Hypothalamus (tissue), 51 donors: Measurements from ENCODE around the gene SNTA1.
"Not testable (repeated sequence)": the region's sequence is repeated elsewhere in the genome, so short reads cannot be mapped to it uniquely, and the experiment has no call there.

Experiments
- DNase-seq, 51 donors: peaks; one replicate each; lab custom pipeline; 2025; lab: John Stamatoyannopoulos, UW

The SNTA1 gene

GRCh38 chr20:33443512-33444239, at the start of gene SNTA1:
SNTA1 (minus strand) TSS chr20:33443763; CDS start chr20:33443620, 143 bp downstream.
- peak in 50 of 51 donors; percentile 34 to 92 (median 78) for DNase-seq

DNA sequence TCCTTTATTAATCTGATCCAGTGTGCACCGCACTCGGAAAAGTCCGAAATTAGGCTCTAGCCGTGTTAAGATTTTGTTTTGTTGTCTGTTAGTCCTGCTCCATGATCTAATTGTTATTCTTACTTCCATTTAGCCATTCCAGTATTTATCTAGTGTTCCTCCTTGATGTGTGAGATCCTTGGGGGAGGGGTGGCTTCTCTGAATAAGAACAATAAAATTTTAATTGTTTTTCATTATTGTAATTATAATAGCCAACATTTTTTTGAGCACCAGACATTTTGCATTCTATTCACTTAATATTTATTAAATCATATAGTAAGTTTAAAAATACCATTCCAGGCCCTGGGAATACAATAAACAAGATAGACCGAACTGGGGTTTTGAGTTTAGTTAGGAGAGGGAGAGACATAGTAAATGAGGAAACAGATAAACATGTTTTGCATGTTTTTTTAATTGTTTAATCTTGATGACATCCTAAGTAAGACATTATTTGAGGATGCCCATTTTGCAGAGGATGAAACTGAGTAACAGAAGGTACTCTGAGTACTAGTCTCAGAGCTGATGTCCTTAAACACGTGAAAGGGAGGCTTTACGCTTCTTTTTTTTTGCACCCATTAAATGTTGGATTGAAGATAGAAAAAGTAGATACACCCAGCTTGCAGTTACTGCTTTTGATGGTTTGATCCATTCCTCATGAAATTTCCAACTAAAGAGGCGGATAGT, 47.5 kb upstream of the SNTA1 start:
- no peak for DNase-seq

DNA sequence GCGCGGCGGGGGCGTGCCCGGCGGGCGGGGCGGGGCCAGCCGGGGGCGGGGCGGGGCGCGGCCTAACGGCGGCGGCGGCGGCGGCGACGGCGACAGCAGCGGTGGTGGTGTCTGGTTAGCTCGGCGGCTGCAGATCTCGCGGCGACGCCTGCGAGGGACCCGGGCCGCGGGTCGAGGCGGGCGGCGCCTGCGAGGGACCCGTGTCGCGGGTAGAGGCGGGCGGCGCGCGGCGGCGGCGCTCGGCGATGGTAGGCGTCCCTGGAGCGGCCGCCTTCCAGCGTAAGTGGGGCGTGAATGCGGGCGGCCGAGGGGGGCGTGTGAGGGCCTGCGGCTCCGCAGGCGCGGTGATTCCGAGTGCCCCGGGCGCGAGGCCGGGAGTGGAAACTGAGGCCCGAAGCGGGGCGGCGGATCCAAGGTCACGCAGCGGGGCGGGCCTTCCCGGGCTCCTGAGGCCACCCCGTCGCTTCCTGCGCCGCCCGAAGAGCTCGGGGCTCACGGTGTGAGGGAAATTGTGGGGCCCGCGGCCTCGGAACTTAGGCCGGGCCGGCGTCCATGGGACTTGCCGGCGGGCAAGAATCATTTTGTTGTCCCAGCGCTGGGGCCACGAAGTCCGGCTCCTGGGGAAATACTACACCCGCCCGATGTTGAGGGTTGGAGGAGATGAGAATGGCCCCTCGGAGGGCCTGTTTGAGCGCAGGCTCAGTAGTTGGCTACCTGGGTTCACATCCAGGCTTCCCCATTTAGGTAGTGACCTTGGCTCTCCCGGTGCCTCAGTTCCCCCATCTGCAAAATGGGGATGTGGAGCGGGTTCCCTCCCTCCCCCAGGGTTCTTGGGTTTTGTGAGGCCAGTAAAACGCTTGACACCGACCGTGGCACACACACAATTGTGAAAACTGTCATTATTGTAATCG, 46.7 kb upstream of the SNTA1 start, which contains the start of gene CBFA2T2:
TSS of gene CBFA2T2 (plus strand) at position 74 of the 911 bp plus-strand sequence. CDS start at position 246, 172 bp downstream.
- DNase-seq, result peak in 34 of 51 donors; percentile 36 to 86 (median 73)

- peak; percentile 80 to 99 (median 98) for DNase-seq
These were observed 46.0 kb upstream of the SNTA1 start for GRCh38 chr20:33489495-33490022.

- peak in 1 of 51 donors; percentile 1 for DNase-seq
These were observed 45.3 kb upstream of the SNTA1 start for GRCh38 chr20:33488661-33489494.

- DNase-seq, result no peak
These were observed 44.6 kb upstream of the SNTA1 start for GRCh38 chr20:33488201-33488600.

DNA sequence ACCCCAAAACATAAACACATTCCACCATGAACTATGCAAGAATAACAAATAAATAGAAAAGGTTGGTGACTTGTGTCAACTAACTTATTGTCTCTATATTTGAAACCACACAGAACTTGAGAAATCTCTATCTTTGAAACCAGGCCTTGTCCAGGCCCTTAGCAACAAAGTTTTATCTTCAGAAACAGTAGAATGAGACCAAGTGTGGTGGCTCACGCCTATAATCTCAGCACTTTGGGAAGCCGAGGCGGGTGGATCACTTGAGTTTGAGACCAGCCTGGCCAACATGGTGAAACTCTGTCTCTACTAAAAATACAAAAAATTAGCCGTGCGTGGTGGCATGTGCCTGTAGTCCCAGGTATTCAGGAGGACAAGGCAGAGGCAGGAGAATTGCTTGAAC, 39.6 kb upstream of the SNTA1 start:
- DNase-seq, result not testable (repeated sequence)

DNA sequence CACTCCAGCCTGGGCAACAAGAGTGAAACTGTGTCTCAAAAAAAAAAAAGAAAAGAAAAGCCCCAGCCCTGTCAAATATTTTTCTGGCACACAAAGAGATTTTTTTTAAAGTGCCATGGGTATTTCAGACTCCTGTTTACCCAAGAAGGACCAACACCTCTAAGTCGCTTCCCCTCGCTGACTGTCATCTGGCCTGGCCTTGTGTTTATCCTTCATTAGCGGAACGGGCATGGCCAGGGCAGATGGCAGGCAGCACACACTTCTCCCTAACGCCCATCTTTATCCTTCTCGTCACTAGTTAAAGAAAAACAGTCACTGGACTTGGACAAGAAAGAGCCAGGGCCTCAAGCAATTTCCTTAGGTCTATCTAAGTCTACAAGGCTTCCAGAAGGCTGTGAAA, 39.0 kb upstream of the SNTA1 start:
- DNase-seq, result no peak

GRCh38 chr20:33481431-33481941, 37.9 kb upstream of the SNTA1 start:
- DNase-seq, result no peak

GRCh38 chr20:33480048-33480447, 36.5 kb upstream of the SNTA1 start:
- DNase-seq, result no peak

DNA sequence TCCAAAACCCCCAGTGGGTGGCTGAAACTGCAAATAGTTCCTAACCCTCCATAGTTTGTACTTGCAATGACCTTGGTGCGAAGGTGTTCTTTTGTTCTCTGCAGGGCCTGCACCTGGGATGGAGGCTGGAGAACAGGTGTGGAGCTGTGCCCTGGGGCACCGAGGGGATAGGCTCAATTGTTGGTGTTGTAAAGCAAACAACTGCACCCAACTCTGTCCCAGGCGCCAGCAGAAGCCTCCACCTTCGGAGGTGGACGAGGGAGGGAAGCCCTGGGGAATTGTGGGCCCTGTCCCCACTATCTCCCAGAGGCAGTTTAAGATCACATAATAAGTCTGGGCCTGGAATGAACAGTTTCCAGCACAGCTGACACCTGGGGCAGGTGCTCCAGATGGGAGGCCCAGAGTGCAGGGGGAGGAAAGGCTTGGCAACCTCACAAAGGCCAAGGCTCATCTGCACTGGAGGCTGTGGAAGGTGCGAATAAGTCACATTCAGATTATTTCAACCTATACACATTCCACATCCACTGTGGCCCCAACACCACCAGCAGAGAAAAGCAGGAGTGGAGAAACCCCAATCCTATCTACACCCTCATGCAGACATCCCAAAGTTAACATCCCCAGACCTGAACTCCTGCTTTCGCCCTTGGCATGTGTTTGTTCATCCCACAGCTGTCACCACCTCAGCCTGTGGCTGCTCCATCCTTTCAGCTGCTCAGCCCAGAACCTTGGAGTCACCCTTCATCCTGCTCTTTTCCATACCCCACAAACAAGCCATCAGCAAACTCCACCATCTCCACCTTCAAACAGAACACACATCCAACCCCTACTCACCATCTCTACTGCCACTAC, 34.0 kb upstream of the SNTA1 start:
- no peak for DNase-seq

- peak in 14 of 51 donors; percentile 5 to 47 (median 12) for DNase-seq
These were observed 32.0 kb upstream of the SNTA1 start for GRCh38 chr20:33475381-33476152.

DNA sequence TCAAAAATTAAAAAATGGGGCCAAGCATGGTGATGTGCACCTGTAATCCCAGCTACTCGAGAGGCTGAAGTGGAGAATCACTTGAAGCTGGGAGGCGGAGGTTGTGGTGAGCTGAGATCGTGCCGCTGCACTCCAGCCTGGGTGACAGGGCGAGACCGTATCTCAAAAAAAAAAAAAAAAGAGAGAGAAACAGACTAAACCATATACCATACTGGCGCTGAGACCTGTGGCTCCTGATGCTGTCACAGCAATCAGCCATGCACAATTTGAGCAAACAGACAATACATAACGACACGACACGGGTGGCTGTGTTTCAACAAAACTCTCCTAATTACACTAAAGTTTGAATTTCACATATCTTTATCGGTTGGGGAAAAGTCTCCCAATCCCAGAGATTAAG, 31.4 kb upstream of the SNTA1 start:
- no peak for DNase-seq

DNA sequence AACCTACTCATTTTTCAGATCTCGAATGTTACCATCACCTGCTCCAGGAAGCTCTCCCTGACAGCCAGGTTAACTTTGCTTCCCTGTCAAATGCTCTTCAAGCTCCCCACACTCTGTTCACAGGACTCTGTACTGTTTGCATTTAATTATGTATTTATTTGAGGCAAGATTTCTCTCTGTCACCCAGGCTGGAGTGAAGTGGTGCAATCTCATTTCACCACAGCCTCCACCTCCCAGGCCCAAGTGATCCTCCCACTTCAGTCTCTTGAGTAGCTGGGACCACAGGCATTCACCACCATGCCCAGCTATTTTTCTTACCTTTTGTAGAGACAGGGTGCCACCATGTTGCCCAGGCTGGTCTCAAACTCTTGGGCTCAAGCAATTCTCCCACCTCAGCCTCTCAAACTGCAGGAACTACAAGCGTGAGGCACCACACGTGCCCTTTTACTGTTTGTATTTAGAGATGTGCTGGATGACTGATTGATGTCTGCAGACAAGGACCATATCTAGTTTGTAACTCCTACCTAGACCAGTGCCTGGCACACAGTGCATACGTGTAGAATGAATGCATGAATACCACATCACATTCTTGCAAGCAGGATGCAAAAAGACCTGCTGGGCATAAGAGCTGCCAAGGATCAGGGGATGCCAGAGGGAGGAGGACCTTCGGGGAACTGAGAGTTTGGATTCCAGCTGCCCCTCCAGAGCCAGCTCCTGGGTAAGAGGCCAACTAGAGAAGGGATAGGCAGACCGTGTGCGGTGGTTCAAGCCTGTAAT, 30.7 kb upstream of the SNTA1 start:
- no peak for DNase-seq

GRCh38 chr20:33472868-33473435, 29.4 kb upstream of the SNTA1 start:
- DNase-seq, result no peak

DNA sequence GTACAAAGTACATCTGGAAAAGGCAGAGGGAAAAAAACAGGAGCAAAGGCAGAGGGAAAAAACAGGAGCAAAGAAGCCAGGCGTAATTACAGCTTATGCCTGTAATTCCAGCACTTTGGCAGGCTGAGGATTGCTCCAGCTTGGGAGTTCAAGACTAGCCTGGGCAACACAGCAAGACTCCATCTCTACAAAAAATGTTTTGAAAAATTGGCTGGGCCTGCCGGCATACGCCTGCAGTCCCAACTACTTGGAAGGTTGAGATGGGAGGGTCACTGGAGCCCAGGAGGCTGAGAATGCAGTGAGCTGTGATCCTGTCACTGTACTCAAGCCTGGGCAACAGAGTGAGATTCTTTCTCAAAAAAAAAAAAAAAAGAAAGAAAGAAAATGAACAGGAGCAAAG, 27.3 kb upstream of the SNTA1 start:
- no peak for DNase-seq

GRCh38 chr20:33470457-33470856, 26.9 kb upstream of the SNTA1 start:
- no peak for DNase-seq
